Left ventricle myocardium inferior (tissue), 1 donor: ENCODE data around the gene SEMA5B. TPM values are rescaled to one million over a fixed set of nuclear protein-coding genes. Genes with fewer than 3 reads are reported as not detected.

Source experiments
- DNase-seq: peaks from one replicate; pipeline ENCODE4 v3.0.0-alpha.2; 2020
- H3K27ac ChIP-seq: fragments of 200-600 bp; replicated peaks from 2 replicates; pipeline ENCODE4 v1.8.0; 2021
- H3K27me3 ChIP-seq: fragments of 200-600 bp; 2 replicates; pipeline ENCODE4 v1.8.0; 2021; ENCODE audit warnings: low read depth
- H3K36me3 ChIP-seq: fragments of 200-600 bp; 2 replicates; pipeline ENCODE4 v1.8.0; 2021
- H3K4me1 ChIP-seq: fragments of 200-600 bp; 2 replicates; pipeline ENCODE4 v1.8.0; 2021
- H3K4me3 ChIP-seq: fragments of 200-600 bp; 2 replicates; pipeline ENCODE4 v1.8.0; 2021; ENCODE audit warnings: mild to moderate bottlenecking, moderate library complexity
- H3K9me3 ChIP-seq: fragments of 200-600 bp; replicated peaks from 2 replicates; pipeline ENCODE4 v1.8.0; 2021
- intact Hi-C: fragments of 100-400 bp; cut with micrococcal nuclease; formaldehyde crosslinking; loops from one replicate; pipeline ENCODE4 v1.11.0; 2022
- total RNA-seq: library from RNA; stranded (reverse); fragmentation: NEBNext Ultra II Directional; extraction: Animal tissue kit (Norgen Biotek cat#: 25700); gene quantifications from one replicate; pipeline ENCODE4 v1.2.1, GENCODE V29; 2021
- TF ChIP-seq, protein P1 (sequence below): fragments of 200-600 bp; IDR thresholded peaks from 2 replicates; pipeline ENCODE4 v1.8.0; 2021; ENCODE audit warnings: antibody characterized with exemption, mild to moderate bottlenecking, borderline replicate concordance
- donor health status: DM: no; HTN: yes; CAD: no; lungs with severe emphysema.

Gene SEMA5B
- total RNA-seq, 1 donor from 2014 or later: 5.3 TPM

DNA sequence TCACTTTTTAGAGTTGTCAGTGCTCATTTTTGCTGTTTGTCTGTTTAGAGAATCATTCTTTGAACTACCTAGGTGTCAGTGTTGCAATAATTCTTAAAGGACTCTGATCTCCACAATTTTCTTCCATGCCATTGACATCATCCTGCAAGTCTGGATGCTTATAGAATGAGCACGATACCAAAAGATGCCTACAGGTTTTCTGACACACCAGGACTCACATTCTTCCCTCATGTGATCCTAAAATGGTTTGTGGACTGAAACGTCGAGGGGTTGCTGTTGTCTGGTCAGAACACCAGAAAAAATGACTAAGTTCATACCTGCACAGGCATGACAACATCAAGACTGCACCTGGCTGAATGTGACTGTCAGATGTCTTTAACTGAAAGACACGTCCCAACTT is 95.9 kb downstream of the SEMA5B start:
- no peak overlapping the region for H3K27ac ChIP-seq
- H3K27me3 ChIP-seq: no peaks in the 10 kb centered on the region
- no peak overlapping the region for H3K4me3 ChIP-seq
- TF ChIP-seq, protein P1, sequence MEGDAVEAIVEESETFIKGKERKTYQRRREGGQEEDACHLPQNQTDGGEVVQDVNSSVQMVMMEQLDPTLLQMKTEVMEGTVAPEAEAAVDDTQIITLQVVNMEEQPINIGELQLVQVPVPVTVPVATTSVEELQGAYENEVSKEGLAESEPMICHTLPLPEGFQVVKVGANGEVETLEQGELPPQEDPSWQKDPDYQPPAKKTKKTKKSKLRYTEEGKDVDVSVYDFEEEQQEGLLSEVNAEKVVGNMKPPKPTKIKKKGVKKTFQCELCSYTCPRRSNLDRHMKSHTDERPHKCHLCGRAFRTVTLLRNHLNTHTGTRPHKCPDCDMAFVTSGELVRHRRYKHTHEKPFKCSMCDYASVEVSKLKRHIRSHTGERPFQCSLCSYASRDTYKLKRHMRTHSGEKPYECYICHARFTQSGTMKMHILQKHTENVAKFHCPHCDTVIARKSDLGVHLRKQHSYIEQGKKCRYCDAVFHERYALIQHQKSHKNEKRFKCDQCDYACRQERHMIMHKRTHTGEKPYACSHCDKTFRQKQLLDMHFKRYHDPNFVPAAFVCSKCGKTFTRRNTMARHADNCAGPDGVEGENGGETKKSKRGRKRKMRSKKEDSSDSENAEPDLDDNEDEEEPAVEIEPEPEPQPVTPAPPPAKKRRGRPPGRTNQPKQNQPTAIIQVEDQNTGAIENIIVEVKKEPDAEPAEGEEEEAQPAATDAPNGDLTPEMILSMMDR: no peak
- H3K36me3 ChIP-seq: no peaks in the 10 kb centered on the region
- H3K4me1 ChIP-seq: peaks cover 17% of the 10 kb centered on the region
- no peaks in the 10 kb centered on the region for H3K9me3 ChIP-seq
- intact Hi-C loops: no loop called here
- DNase-seq: no peak

DNA sequence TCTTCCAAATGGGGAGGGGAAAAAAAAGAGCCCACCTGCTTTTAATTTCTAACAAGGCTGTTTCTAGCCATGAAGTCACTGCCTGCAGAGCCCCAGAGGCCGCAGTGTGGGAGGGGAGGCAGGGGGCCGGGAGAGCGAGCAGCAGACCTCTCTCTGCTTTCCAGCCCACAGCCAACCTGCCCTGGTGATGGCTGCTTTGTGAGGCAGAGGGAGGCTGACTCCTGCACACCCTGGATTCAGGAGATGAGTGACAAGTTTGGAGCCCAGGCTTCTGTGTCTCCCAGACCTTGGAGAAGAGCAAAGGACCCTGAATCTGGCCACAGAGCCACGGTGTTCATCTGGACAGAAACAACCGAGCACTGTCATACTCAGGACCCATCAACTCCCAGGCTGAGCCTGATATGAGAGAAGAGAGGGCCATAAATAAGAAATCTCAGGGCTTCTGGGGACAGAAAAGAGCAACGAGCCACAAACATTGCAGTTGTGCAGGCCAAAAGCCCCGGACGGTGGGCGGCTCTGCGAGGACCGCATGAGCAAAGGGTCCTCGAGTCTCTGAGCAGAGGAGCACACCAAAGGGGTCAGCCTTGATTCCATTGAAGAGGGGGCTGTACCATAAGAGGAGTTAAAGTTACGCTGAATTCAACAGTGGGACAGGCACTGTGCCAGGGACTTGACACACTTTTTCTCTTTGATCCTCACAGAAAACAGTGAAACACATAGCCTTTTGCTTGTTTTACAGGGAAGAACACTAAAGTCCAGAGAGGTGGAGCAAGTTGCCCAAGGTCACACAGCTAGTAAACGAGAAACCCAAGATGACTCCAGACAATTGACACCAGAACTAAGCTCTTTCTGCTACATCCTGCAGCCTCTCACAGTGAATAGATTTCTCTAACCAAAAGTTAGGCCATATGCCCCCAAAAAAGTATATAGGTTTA is 97.2 kb downstream of the SEMA5B start:
- no peak overlapping the region for H3K4me3 ChIP-seq
- peaks cover 13% of the 10 kb centered on the region for H3K4me1 ChIP-seq
- H3K27ac ChIP-seq: no peak overlapping the region
- H3K27me3 ChIP-seq: no peaks in the 10 kb centered on the region
- no peaks in the 10 kb centered on the region for H3K9me3 ChIP-seq
- intact Hi-C loops: no loop called here
- no peak for DNase-seq
- H3K36me3 ChIP-seq: no peaks in the 10 kb centered on the region
- TF ChIP-seq, protein P1: no peak

DNA sequence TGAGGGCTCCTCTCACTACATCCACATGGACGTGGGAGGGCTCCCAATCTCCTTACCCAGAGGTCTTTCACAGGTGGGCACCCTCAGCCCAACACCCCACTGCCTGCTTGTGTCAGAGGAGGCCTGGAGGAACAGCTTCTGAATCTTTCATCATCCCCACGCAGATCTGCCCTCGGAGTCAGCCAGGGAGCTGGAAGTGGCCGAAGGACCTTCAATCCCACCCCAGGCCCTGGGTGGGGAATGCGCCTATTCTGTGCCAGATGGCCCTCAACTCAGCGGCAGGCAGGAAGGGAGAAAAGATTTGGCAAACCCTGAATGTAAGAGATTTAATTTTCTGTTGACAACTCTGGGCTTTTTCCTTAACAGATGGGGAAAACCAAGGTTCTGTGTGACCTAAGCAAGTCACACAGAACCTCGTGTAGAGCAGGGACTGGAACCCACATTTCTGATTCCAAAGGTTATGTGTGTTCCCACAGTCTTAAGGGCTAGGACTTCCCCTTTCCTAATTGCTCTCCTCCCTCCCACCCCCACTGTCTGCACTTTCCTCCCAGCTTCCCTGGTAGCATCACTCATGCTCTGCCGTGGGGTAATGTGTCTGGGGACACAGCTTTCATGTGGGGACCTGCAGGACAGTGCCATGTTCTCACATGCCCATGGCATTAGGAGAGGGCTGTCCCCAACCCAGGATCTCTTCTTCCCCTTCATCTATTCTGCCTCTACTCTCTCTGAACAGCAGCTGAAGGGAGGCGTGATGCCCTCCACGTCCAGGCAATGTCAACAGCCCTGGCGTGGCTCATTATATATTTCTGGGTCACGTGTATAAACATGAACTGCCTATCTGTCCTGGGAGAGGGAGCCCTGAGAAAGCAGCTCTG is 98.1 kb downstream of the SEMA5B start:
- Histone ChIP-seq H3K9me3 (no peaks in the 10 kb centered on the region), H3K27ac (no peak overlapping the region), H3K36me3 (no peaks in the 10 kb centered on the region), H3K4me1 (peaks cover 13% of the 10 kb centered on the region), H3K4me3 (no peak overlapping the region), H3K27me3 (no peaks in the 10 kb centered on the region)
- TF ChIP-seq, protein P1: no peak
- intact Hi-C loops: no loop called here
- DNase-seq: no peak

DNA sequence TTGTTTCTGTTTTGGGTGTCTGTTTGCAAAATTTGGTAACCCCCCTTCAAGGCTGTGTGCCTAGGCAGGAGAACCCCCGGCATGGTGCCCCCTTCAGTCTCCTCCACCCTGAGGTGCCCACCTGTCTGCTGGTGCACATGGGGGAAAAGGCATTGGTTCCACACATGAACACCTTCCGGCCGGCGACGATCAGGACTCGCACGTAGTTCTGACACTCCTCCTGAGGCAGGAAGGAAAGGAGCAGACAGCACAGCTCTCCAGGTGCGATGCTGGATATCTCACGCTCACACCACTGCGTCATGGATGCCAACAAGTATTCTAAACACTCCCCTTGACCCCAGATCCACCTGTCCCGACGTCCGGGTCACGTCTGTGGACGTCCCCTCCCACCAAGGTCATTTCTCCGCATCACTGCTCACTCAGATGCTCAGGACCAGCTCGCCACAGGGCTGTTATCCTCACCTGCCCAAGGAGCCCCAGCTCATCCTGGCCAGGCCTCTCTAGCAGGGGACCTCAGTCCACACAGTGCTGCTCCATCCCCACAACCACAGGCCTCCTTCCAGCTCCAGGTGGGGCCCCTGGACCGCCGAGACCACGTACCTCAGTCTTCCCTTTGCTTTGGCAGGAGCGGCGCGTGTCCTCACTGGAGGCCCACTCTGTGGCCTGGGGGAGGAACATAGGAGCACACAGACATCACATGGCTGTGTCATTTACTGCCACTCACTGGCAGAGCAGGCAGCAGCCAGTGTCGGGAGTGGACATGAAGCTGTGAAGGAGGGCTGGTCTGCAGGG is 99.0 kb downstream of the SEMA5B start:
- Histone ChIP-seq H3K4me3 (no peak overlapping the region), H3K9me3 (no peaks in the 10 kb centered on the region), H3K4me1 (peaks cover 13% of the 10 kb centered on the region), H3K36me3 (no peaks in the 10 kb centered on the region), H3K27me3 (peaks cover 1% of the 10 kb centered on the region), H3K27ac (no peak overlapping the region)
- DNase-seq: no peak
- intact Hi-C loops: no loop called here
- TF ChIP-seq, protein P1: no peak

DNA sequence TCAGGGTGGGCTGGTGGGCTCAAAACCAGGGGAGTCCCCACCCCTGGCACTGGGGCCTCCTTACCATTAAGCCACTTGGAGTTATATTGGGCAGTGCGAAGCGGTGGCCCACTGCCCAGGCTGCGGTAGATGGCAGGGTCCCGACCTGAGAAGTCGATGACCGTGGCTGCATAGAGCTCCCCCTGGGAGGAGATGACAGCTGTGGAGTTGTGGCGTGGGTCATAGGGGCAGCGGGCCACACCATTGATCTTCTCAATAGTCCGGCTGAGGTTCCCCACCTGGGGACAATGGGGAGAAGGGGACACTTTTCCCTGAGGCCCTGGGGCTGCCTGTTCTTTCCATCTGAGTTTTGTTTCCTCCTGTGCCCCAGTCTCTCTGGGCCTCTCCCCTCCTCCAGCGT is 99.8 kb downstream of the SEMA5B start:
- Histone ChIP-seq H3K27ac (no peak overlapping the region), H3K27me3 (peaks cover 9% of the 10 kb centered on the region), H3K9me3 (no peaks in the 10 kb centered on the region), H3K4me3 (no peak overlapping the region), H3K36me3 (no peaks in the 10 kb centered on the region), H3K4me1 (peaks cover 13% of the 10 kb centered on the region)
- TF ChIP-seq, protein P1: no peak
- no peak for DNase-seq
- intact Hi-C loops: no loop called here
